Measurements from ENCODE around the gene NAGPA.

GRCh38 chr16:5003211-5003610, 30.5 kb downstream of the NAGPA start:
- TF ChIP-seq, protein P1, sequence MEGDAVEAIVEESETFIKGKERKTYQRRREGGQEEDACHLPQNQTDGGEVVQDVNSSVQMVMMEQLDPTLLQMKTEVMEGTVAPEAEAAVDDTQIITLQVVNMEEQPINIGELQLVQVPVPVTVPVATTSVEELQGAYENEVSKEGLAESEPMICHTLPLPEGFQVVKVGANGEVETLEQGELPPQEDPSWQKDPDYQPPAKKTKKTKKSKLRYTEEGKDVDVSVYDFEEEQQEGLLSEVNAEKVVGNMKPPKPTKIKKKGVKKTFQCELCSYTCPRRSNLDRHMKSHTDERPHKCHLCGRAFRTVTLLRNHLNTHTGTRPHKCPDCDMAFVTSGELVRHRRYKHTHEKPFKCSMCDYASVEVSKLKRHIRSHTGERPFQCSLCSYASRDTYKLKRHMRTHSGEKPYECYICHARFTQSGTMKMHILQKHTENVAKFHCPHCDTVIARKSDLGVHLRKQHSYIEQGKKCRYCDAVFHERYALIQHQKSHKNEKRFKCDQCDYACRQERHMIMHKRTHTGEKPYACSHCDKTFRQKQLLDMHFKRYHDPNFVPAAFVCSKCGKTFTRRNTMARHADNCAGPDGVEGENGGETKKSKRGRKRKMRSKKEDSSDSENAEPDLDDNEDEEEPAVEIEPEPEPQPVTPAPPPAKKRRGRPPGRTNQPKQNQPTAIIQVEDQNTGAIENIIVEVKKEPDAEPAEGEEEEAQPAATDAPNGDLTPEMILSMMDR (IDR thresholded peaks at IDR 0.05 in 4 of 5, conservative IDR thresholded peaks at IDR 0.05 in 1 of 5), result no peak
- no peak for TF ChIP-seq POLR2A (IDR thresholded peaks at IDR 0.05)

Measured in gastrocnemius medialis (tissue), 4 donors.